ENCODE data around the gene TBX15. TPM values are rescaled to one million over a fixed set of nuclear protein-coding genes. Genes with fewer than 3 reads are reported as not detected.

The TBX15 gene
- total and polyA plus RNA-seq, 9 of the 15 experiments (the other 6 are each of a cell fraction or from before 2014, with no cell fraction given), result 0.03 to 3.4 (median 2.3) TPM

DNA sequence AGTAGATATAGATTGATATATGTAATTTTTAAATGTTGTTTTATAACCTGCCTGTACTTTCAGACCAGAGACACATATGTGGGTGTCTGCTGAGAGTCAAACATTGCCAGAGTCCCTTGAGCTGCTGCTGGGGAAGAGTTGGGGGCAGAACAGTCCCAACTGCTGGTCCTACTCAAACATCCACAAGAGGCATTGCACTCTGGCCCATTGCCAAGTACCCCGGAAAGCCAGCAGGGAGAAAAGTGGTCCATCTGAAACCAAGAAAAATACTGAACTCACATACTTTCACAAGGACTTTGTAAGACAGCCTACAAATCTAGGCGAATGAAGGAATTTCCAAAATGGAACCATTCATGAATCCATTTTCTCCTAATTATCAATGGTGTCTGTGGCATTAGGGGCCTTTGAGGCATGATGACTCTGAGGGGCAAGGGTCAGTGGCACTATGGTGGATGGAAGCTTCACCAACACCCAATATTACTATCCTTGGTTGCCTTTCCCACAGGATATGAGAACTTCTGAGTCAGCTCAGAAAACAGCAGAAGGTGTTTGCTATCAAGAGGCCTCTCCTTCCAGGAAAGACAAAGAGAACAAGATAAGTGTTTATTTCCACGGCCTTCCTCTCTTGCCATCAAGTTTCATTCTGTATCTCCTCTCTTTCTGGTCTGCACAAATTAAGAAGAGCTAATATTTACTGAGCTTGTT is 7.3 kb upstream of the TBX15 start:
- H4K20me1 ChIP-seq (replicated peaks; ENCODE audit: control insufficient read depth, insufficient read depth, low read length), result no peaks in the 10 kb centered on the region
- BruUV-seq (replicated peaks), result no TSS peak
- FAIRE-seq (no peak), DNase-seq (ENCODE audit: extremely low read depth in 1 of 4, low spot score in 3 of 4) (no peak), ATAC-seq (no peak)
- H3K4me3 ChIP-seq, result no peak overlapping the region
- no peak for TF ChIP-seq SNIP1 (IDR thresholded peaks at IDR 0.05; ENCODE audit: low read depth)
- no peak for TF ChIP-seq ZFX (CRISPR knock-in tag; IDR thresholded peaks at IDR 0.05)
- TF ChIP-seq RBM25 (IDR thresholded peaks at IDR 0.05; ENCODE audit: low read depth, low read length, severe bottlenecking), result no peak
- no peak for TF ChIP-seq ZNF76 (CRISPR knock-in tag; IDR thresholded peaks at IDR 0.05; ENCODE audit: borderline replicate concordance)
- TF ChIP-seq ZNF175 (CRISPR knock-in tag; IDR thresholded peaks at IDR 0.05; ENCODE audit: low read depth), result no peak
- peak; percentile 61; the same call in 1 of the 2 replicates for TF ChIP-seq NFIX (CRISPR knock-in tag; IDR thresholded peaks at IDR 0.05; ENCODE audit: low read depth)
- peak; percentile 86 for TF ChIP-seq NFIC (IDR thresholded peaks at IDR 0.05)
- TF ChIP-seq BDP1 (IDR thresholded peaks at IDR 0.05; ENCODE audit: insufficient read depth, insufficient read length), result no peak
- intact Hi-C loops (cut with micrococcal nuclease) (loop anchor here (5.0 kb wide), 1 partner anchor 48 kb away; no protein-coding TSS in a partner anchor), in situ Hi-C loops (cut with MboI) (no loop called here)
- no peaks in the 10 kb centered on the region for H3K9me1 ChIP-seq (ENCODE audit: control insufficient read depth, insufficient read depth, low read length)
- POLR2A ChIA-PET, result no interaction called here
- H3K9ac ChIP-seq (ENCODE audit: insufficient read depth in 1 of 2, low read depth in 2 of 2, low read length in 2 of 2), result no peak overlapping the region
- CTCF ChIA-PET (ENCODE audit: low intra/inter-chr PET ratio), result no interaction called here
- H2AFZ ChIP-seq (ENCODE audit: low read depth, low read length), result no peak overlapping the region
- peaks cover 32 to 58% of the 10 kb centered on the region in 2 experiments for H3K27me3 ChIP-seq (ENCODE audit: control insufficient read depth in 2 of 2, insufficient read depth in 2 of 2, low read length in 2 of 2)
- H3K9me3 ChIP-seq (replicated peaks; ENCODE audit: control insufficient read depth, insufficient read depth, low read depth, low read length), result no peaks in the 10 kb centered on the region
- WGBS (ENCODE audit: insufficient coverage, low coverage, missing lambda C conversion rate), result 0% methylated on average over 3 of the region's 3 CpGs
- H3K27ac ChIP-seq (ENCODE audit: extremely low read depth, low read depth, low read length), result no peak overlapping the region
- H3K79me2 ChIP-seq (ENCODE audit: control insufficient read depth, insufficient read depth, low read length), result no peaks in the 10 kb centered on the region
- H3K4me1 ChIP-seq (replicated peaks in 1 of 2; ENCODE audit: control insufficient read depth in 2 of 2, insufficient read depth in 2 of 2, low read length in 2 of 2), result peaks cover 0 to 6% of the 10 kb centered on the region in 2 experiments; a peak in 3 of 5 replicates
- H3K36me3 ChIP-seq (ENCODE audit: control insufficient read depth, insufficient read depth, low read length), result no peaks in the 10 kb centered on the region
- H3K4me2 ChIP-seq (ENCODE audit: insufficient read depth, low read length), result no peak overlapping the region
